ENCODE results near the gene WDR48.

Gene WDR48

DNA sequence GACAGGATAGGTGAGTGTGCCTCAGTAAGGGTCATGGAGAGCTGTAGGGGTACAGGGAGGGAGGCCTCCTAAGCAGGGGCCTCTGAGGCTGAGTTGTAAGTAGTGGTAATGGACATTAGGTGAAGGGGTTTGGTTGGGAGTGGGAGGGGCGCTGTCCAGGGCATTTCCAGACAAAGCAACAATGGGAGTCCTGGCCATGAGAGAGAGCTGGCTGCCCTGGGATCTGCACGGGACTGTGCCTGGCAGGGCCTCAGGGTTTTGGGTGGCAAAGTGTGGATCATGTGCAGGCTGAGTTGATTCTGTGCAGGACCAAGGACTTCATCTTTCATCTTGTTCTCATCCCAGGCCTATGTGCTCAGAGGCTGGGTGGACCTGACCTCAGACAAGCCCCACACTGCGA lies 60.3 kb downstream of the WDR48 start:
- H3K4me3 ChIP-seq (ENCODE audit: low read depth, low read length), result no peak overlapping the region
- TF ChIP-seq, protein P1, sequence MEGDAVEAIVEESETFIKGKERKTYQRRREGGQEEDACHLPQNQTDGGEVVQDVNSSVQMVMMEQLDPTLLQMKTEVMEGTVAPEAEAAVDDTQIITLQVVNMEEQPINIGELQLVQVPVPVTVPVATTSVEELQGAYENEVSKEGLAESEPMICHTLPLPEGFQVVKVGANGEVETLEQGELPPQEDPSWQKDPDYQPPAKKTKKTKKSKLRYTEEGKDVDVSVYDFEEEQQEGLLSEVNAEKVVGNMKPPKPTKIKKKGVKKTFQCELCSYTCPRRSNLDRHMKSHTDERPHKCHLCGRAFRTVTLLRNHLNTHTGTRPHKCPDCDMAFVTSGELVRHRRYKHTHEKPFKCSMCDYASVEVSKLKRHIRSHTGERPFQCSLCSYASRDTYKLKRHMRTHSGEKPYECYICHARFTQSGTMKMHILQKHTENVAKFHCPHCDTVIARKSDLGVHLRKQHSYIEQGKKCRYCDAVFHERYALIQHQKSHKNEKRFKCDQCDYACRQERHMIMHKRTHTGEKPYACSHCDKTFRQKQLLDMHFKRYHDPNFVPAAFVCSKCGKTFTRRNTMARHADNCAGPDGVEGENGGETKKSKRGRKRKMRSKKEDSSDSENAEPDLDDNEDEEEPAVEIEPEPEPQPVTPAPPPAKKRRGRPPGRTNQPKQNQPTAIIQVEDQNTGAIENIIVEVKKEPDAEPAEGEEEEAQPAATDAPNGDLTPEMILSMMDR (IDR thresholded peaks at IDR 0.05; ENCODE audit: low read depth, low read length), result no peak

DNA sequence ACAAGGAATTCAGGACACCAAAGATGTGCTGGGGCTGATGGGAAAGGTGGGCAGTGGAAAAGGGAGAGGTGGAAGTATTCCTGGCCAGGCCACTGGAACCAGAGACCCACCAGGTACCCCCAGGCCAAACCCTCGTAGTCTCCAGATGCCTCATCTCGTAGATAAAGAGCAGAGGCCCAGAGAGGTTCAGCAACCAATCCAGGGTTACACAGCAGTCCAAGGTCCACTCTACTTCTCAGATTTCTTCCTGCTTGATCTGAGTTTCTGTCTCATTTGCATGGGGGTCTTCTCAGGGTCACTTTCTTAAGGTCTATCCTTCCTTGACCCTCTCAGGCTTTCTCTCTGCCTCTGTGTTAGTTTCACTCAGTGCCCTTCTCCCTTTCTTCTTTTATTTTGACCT lies 60.7 kb downstream of the WDR48 start:
- no peak overlapping the region for H3K4me3 ChIP-seq (ENCODE audit: low read depth, low read length)
- TF ChIP-seq, protein P1 (IDR thresholded peaks at IDR 0.05; ENCODE audit: low read depth, low read length), result no peak

DNA sequence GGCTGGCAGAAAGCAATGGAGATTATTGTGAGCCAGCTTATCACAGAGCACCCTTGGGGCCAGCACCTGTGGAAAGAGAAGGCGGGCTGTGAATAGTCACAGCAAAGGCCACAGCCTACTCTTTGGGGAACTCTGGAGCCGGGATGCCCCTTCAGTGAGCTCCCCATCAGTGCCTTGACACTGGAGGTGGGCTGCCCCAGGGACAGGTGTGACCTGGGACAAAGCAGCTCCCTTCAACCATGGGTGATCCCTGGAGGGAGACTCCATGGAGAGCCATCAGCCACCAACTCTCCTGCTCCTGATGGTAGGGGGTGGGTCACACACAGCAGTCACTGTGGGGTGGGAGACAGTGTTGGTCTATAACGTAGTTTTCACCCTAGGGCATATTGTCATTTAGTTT lies 61.5 kb downstream of the WDR48 start:
- TF ChIP-seq, protein P1 (IDR thresholded peaks at IDR 0.05; ENCODE audit: low read depth, low read length), result no peak
- H3K4me3 ChIP-seq (ENCODE audit: low read depth, low read length), result no peak overlapping the region

DNA sequence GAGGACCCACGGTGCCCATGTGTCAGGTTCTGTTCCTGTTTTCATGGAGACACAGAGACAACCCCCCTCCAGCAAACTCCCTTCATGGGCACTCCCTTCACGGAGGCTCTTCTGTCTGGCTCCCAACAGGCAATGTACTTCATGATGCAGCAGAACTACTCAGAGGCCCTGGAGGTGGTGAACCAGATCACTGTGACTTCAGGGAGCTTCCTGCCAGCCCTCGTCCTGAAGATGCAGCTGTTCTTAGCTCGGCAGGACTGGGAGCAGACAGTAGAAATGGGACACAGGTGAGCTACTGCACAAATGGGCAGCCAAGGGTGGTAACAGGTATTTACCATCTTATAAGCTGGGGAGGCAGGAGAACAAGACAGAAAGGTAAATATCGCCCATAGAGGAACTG lies 62.6 kb downstream of the WDR48 start:
- TF ChIP-seq, protein P1 (IDR thresholded peaks at IDR 0.05; ENCODE audit: low read depth, low read length), result no peak
- no peak overlapping the region for H3K4me3 ChIP-seq (ENCODE audit: low read depth, low read length)

DNA sequence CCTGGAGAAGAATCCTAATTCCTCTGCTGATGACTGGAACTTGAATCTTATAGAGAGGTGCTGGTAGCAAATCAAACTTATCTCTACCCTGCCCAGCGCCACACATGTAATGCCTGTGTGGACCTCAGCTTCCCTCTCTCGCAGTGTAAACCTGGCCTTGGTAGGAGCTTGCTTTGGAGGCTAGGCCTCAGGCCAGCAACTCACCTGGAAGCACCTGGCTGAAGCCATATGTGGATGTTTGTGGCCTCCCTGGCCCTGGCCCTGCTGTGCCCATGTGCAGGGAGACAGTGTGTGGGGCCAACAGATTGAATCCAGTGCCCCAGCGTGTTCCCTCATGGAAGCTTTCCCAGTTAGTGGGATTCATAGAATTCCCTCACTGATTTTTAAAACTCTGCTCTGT lies 64.1 kb downstream of the WDR48 start:
- TF ChIP-seq, protein P1 (IDR thresholded peaks at IDR 0.05; ENCODE audit: low read depth, low read length), result no peak
- no peak overlapping the region for H3K4me3 ChIP-seq (ENCODE audit: low read depth, low read length)

DNA sequence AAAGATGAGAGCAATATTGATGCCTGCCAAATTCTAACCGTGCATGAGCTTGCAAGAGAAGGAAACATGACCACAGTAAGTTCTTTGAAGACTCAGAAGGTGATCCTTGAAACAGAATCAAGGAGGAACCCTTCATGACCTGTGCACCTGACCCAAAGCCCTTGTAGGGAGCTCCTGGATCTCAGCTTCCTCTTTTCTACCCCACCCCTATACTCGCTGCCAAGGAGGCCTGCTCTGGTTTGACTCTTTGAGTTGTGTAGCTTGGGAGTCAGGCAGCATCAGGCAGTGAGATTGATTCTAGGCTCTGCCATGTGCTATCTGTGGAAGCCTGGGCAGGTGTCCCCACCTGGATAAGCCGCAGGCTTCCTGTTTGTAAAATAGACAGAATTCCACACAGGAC lies 66.3 kb downstream of the WDR48 start:
- TF ChIP-seq, protein P1 (IDR thresholded peaks at IDR 0.05; ENCODE audit: low read depth, low read length), result no peak
- no peak overlapping the region for H3K4me3 ChIP-seq (ENCODE audit: low read depth, low read length)

DNA sequence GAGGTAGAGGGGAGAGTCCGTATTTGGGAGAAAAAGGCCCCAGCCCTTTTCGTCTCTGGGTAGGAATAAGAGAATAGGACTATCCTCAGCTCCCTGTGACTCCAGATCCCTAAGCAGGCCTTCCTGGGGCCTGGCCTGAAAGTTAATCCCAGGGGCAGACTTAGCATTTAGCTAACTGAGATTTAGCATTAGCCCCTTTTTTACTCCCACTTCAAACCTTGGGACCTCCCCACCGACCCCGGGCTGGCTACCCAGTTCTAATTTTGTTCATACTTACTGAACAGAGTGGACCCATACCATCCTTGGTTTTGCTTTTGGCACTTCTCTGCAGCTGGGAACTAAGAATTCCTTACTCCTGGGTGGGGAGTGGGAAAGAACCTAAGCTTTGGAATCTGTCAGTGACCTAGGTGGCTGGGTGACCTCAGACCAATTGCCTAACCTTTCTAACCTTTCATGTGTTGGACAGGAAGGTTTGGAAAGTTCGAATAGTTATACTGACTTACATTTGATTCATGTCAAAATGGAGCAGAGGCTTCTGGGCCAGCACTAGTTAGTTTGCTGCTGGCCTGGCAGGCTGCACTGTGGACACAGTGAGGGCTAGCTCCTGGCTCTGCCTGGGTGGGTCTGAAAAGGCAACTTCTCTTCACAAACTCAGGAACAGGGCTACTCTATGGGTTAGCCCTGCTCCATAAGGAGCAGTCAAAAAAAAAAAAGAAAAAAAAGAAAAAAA lies 67.3 kb downstream of the WDR48 start:
- no peak overlapping the region for H3K4me3 ChIP-seq (ENCODE audit: low read depth, low read length)
- TF ChIP-seq, protein P1 (IDR thresholded peaks at IDR 0.05; ENCODE audit: low read depth, low read length), result no peak

Data from WI38 (cell line).